GM19099 (cell line): ENCODE results near the gene PPP1R3E.

Experiments used
- POLR2A ChIP-seq: IDR thresholded peaks from 3 replicates; pipeline ENCODE4 v1.6.1; 2011; ENCODE audit warnings: low read depth; ENCODE audit not compliant: insufficient read length; ENCODE audit errors: extremely low read depth

Gene PPP1R3E

GRCh38 chr14:23307687-23308644 lies 5.3 kb upstream of the PPP1R3E start:
- TF ChIP-seq POLR2A, result no peak

GRCh38 chr14:23307146-23307530 lies 4.5 kb upstream of the PPP1R3E start:
- TF ChIP-seq POLR2A, result no peak

GRCh38 chr14:23306412-23307145 lies 3.9 kb upstream of the PPP1R3E start, which contains the start of gene BCL2L2:
Gene BCL2L2 (plus strand): TSS chr14:23306833. CDS start chr14:23307768, 935 bp downstream.
- peak; percentile 84 for TF ChIP-seq POLR2A

- TF ChIP-seq POLR2A, result peak; percentile 59
These were observed 730 bp downstream of the PPP1R3E start for GRCh38 chr14:23301969-23302289.

GRCh38 chr14:23301288-23301968 lies 1.2 kb downstream of the PPP1R3E start:
- peak; percentile 75 for TF ChIP-seq POLR2A

- TF ChIP-seq POLR2A, result no peak
These were observed 1.9 kb downstream of the PPP1R3E start for GRCh38 chr14:23300687-23301223.

- no peak for TF ChIP-seq POLR2A
These were observed 2.5 kb downstream of the PPP1R3E start for GRCh38 chr14:23299986-23300686.

- TF ChIP-seq POLR2A, result no peak
These were observed 3.3 kb downstream of the PPP1R3E start for GRCh38 chr14:23299211-23299957.

- TF ChIP-seq POLR2A, result no peak
These were observed 4.9 kb downstream of the PPP1R3E start for GRCh38 chr14:23297611-23298277.

GRCh38 chr14:23297096-23297495 lies 5.6 kb downstream of the PPP1R3E start:
- TF ChIP-seq POLR2A, result no peak

GRCh38 chr14:23296012-23296777 lies 6.5 kb downstream of the PPP1R3E start:
- no peak for TF ChIP-seq POLR2A

- TF ChIP-seq POLR2A, result no peak
These were observed 7.7 kb downstream of the PPP1R3E start for GRCh38 chr14:23294734-23295561.

GRCh38 chr14:23286902-23287479 lies 15.7 kb downstream of the PPP1R3E start:
- TF ChIP-seq POLR2A, result no peak
